HL-60/S4 (cell line): ENCODE measurements around the gene ARHGEF16.

ENCODE experiments used
- in situ Hi-C: fragments of 300-500 bp; cut with MboI; formaldehyde crosslinking; loops from 2 replicates; pipeline ENCODE4 v1.14.3; 2022; ENCODE audit warnings: low sequenced_read_pairs

The ARHGEF16 gene

DNA sequence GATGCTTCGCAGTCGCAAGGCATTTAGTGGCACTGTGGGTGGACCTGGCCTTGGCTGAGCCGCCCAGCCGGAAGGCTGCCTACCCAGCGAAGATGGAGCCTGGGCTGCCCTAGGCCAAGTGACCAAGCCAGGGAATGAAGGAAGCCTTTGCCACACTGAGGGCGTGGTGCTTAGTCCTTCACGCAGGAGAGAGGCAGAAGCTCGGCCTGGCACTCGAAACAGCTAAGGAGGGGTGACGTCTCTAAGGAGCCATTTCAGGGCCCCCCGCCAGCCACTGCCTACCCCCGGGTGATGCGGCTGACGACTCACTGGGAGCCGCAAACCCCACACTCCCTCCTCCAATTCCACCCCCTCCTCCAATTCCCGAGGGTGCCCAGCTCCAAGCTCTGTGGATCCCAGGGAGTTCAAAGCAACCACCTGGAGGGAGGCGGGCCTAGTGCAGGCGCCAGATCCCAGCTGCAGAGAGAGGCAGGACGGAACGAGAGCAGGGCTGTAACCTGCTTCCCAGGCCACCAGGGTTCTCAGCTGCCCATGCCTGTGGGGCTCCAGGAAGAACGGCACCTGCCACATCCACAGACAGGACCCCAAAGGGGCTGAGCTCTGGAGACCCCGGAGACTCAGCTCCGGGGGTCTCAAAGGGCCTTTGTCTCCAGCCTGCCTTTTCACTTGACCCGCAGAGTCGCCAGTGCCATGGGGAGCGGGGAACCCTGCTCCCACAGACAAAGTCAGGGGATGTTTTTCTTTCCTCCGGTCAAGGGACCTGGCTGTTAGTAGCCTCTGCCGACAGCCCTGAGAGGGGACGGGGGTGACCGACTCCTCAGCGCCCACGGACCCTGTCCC, 75.8 kb downstream of the ARHGEF16 start:
- in situ Hi-C loops: no loop called here
